Measurements from ENCODE around the gene CFLAR.
"Not testable (repeated sequence)": the region's sequence is repeated elsewhere in the genome, so short reads cannot be mapped to it uniquely, and the experiment has no call there.

CFLAR gene

GRCh38 chr2:201149064-201149820 is 33.3 kb downstream of the CFLAR start:
- H3K27me3 Mint-ChIP-seq (ENCODE audit: low read depth, poor library complexity): peaks cover 6% of the 10 kb centered on the region
- TF ChIP-seq CTCF (IDR thresholded peaks at IDR 0.05): no peak
- peak overlapping the region; percentile 5 for H3K27ac Mint-ChIP-seq
- no peaks in the 10 kb centered on the region for H3K36me3 Mint-ChIP-seq (ENCODE audit: low read depth)
- no peaks in the 10 kb centered on the region for H3K9me3 Mint-ChIP-seq
- no peak overlapping the region for H3K4me3 Mint-ChIP-seq
- DNase-seq: no peak
- H3K4me1 Mint-ChIP-seq: no peaks in the 10 kb centered on the region

DNA sequence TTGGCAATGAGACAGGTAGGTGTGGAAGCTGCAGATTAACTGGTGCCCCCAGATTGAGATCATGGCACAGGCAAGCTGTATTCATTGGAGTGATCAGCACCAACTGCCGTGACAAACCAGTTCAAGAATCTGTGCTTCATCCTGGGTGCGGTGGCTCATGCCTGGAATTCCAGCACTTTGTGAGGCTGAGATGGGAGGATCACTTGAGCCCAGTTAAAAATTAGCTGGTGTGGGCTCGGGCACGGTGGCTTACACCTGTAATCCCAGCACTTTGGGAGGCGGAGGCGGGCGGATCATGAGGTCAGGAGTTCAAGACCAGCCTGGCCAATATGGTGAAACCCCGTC is 33.8 kb downstream of the CFLAR start:
- not testable (repeated sequence) for DNase-seq; H3K27ac Mint-ChIP-seq; H3K36me3 Mint-ChIP-seq (ENCODE audit: low read depth); H3K27me3 Mint-ChIP-seq (ENCODE audit: low read depth, poor library complexity); H3K9me3 Mint-ChIP-seq; H3K4me1 Mint-ChIP-seq; H3K4me3 Mint-ChIP-seq

DNA sequence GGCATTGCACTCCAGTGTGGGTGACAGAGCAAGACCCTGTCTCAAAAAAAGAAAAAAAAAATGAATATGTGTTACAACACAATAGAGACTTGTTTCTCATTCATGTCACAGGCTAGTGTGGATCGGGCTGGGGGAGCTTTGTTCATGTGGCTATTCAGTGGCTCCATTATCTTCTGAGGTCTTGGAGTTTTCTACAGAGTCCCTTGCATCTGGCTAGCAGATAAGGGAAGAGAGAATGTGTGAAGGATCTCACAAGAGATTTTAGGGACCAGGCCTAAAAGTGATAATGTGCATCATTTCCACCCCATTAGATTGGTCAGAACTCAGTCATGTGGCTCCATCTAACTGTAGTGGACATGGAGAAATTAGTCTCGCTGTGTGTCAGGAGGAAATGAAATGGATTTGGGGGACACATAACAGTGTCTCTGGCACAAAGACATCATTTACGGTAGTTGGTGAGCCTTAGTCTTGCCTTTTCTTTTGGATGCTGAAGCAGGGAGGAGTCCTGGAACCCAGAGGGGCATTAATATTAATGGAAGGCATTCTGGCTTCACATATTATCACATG is 34.6 kb downstream of the CFLAR start:
- no peaks in the 10 kb centered on the region for H3K9me3 Mint-ChIP-seq
- no peak overlapping the region for H3K27ac Mint-ChIP-seq
- H3K27me3 Mint-ChIP-seq (ENCODE audit: low read depth, poor library complexity): peaks cover 6% of the 10 kb centered on the region
- H3K4me3 Mint-ChIP-seq: no peak overlapping the region
- H3K36me3 Mint-ChIP-seq (ENCODE audit: low read depth): no peaks in the 10 kb centered on the region
- DNase-seq: no peak
- H3K4me1 Mint-ChIP-seq: no peaks in the 10 kb centered on the region
- TF ChIP-seq CTCF (IDR thresholded peaks at IDR 0.05): no peak

DNA sequence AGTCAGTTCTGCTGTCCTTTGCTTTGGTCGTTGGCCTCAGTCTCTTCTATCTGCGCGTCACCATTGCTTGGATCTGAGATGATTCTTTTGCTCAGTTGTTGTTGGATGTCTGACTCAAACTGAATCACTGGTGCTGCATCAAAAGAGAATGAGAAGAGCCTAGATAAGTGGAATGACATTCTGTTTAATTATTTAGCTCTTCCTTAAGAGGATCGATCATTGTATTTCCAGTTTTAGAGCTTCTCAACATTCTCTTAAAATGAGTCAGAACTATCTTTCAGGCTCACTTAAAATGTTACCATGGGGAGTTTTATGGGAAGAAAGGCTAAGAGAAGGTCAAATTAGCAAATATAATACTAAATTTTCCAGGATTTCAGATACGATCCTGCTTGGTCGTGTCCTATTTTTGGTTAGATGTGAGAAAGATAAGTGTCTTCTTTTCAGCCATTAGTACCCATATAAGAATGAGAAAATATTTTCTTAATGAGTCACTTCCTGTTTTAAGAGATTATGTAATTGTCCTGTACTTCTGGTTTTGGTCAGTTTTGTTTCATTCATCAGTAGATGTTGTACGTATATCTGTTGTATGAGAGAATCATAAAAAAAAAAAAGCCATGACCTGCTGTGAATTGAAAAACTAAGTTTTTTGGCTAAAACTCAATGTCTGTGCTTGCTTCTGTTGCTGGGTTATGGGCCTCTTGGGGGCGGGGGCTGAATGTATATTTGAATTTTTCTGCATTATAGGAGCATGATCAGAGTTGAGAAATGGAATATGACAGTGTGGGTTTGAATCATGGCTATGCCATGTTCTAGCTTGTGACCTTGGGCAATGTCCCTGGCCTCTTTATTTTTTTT is 35.4 kb downstream of the CFLAR start:
- Mint-ChIP-seq H3K4me1 (no peaks in the 10 kb centered on the region), H3K9me3 (no peaks in the 10 kb centered on the region), H3K36me3 (ENCODE audit: low read depth) (no peaks in the 10 kb centered on the region), H3K27me3 (ENCODE audit: low read depth, poor library complexity) (peaks cover 5% of the 10 kb centered on the region), H3K4me3 (no peak overlapping the region), H3K27ac (no peak overlapping the region)
- TF ChIP-seq CTCF (IDR thresholded peaks at IDR 0.05): no peak
- DNase-seq: no peak

DNA sequence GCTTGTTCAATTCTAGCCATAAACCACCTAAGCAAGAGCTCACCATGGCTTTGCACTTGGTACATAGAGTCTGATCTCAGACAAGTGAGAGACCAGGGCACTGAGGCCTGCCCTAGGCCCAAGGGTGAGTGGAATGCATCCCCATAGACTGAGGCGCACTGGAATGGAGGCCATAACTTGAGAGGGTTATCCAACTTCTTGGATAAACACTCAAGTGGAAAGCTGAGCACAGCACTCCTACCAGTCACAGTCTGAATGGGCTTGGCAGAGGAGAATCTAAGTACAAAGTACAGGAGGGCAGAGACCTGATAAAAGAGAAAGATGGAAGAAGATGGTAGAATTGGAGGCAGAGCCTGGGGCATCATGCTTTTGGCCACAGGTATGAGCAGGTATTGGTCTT is 36.6 kb downstream of the CFLAR start:
- Mint-ChIP-seq H3K27me3 (ENCODE audit: low read depth, poor library complexity) (peaks cover 2% of the 10 kb centered on the region), H3K4me1 (no peaks in the 10 kb centered on the region), H3K27ac (no peak overlapping the region), H3K4me3 (no peak overlapping the region), H3K36me3 (ENCODE audit: low read depth) (no peaks in the 10 kb centered on the region), H3K9me3 (no peaks in the 10 kb centered on the region)
- no peak for TF ChIP-seq CTCF (IDR thresholded peaks at IDR 0.05)
- DNase-seq: no peak

DNA sequence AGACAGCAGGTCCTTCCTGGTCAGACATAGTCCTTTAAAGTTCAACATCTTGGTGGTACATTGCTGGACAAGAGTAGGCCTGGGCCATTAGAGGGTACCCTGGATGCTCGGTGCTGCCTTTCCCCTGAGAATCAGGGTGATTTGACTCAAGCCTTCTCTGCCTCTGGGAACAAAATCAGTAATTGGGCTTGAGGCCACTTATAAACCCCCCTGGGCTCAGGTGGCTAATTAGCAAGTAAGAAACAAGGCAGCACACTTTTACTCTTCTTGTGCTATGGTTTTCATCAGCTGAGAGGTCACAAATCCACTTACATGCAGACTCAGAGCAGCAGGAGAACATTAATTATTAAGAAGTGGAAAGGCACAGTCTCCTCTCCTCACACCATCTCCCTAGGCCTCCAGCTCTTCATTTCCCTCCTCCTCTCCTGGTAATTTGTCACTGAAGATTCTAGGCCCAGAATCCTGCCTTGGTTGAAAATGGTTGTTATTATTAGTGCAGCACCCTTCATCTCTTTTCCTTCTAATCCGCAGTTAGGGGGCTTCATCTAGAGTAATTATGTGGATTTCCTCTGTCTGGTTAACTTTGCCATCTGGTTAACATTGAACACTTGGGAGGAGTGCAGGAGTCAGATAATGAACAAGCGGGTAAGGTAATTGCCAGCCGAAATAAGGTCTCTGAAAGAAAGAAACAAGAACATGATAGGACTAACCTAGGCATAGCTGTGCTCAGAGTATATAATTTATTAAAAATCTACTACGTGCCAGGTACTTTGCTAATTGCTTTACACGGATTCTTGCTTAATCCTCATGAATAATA is 37.2 kb downstream of the CFLAR start:
- Mint-ChIP-seq H3K36me3 (ENCODE audit: low read depth) (no peaks in the 10 kb centered on the region), H3K4me1 (peaks cover 5% of the 10 kb centered on the region), H3K4me3 (no peak overlapping the region), H3K27me3 (ENCODE audit: low read depth, poor library complexity) (peaks cover 2% of the 10 kb centered on the region), H3K9me3 (no peaks in the 10 kb centered on the region), H3K27ac (no peak overlapping the region)
- no peak for DNase-seq
- no peak for TF ChIP-seq CTCF (IDR thresholded peaks at IDR 0.05)

All from nephron progenitor cell (in vitro differentiated cells).